ENCODE results near the gene FBXO40.

FBXO40 gene

GRCh38 chr3:121637922-121638321 lies 44.7 kb downstream of the FBXO40 start:
- Mint-ChIP-seq H3K36me3 (peaks cover 78% of the 10 kb centered on the region), H3K4me1 (no peaks in the 10 kb centered on the region), H3K9me3 (no peaks in the 10 kb centered on the region), H3K4me3 (no peak overlapping the region), H3K27me3 (no peaks in the 10 kb centered on the region), H3K27ac (peak overlapping the region; percentile 33)
- DNase-seq: no peak
- CTCF ChIA-PET: no interaction called here

- no peak for DNase-seq
- Mint-ChIP-seq H3K27me3 (no peaks in the 10 kb centered on the region), H3K9me3 (no peaks in the 10 kb centered on the region), H3K4me3 (no peak overlapping the region), H3K36me3 (peaks cover 77% of the 10 kb centered on the region), H3K27ac (no peak overlapping the region), H3K4me1 (no peaks in the 10 kb centered on the region)
- CTCF ChIA-PET: no interaction called here
Observed at GRCh38 chr3:121641127-121641526, 47.9 kb downstream of the FBXO40 start.

- CTCF ChIA-PET: no interaction called here
- no peaks in the 10 kb centered on the region for H3K27me3 Mint-ChIP-seq
- DNase-seq: no peak
- H3K9me3 Mint-ChIP-seq: no peaks in the 10 kb centered on the region
- peaks cover 68% of the 10 kb centered on the region for H3K36me3 Mint-ChIP-seq
- H3K27ac Mint-ChIP-seq: no peak overlapping the region
- no peaks in the 10 kb centered on the region for H3K4me1 Mint-ChIP-seq
- no peak overlapping the region for H3K4me3 Mint-ChIP-seq
Observed at GRCh38 chr3:121642601-121643314, 49.6 kb downstream of the FBXO40 start.

DNA sequence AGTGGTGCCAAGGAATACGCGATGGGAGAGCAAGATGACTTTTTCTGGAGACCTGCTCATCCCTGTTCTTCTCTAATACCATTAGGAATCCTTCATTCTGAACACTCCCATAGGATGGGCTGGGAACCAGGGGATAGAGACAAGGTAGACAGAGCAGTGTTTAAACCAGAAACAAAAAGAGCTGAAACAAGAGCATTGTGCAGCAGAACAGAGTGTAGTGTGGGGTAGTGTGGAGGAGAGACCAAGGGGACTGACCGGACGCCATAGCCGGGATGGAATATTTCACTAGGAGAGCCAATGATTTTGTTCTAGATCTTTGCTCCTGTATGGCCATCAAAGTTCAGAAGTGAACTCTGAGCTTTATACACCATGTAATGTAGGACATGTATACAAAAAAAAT lies 51.9 kb downstream of the FBXO40 start:
- Mint-ChIP-seq H3K4me3 (no peak overlapping the region), H3K36me3 (peaks cover 67% of the 10 kb centered on the region), H3K4me1 (peaks cover 4% of the 10 kb centered on the region), H3K27ac (no peak overlapping the region), H3K27me3 (no peaks in the 10 kb centered on the region), H3K9me3 (no peaks in the 10 kb centered on the region)
- DNase-seq: no peak
- CTCF ChIA-PET: no interaction called here

GRCh38 chr3:121648219-121648958 lies 55.2 kb downstream of the FBXO40 start:
- Mint-ChIP-seq H3K4me3 (no peak overlapping the region), H3K27ac (no peak overlapping the region), H3K27me3 (no peaks in the 10 kb centered on the region), H3K9me3 (no peaks in the 10 kb centered on the region), H3K36me3 (peaks cover 69% of the 10 kb centered on the region), H3K4me1 (peaks cover 27% of the 10 kb centered on the region)
- no peak for DNase-seq
- CTCF ChIA-PET: no interaction called here

- DNase-seq: no peak
- CTCF ChIA-PET: no interaction called here
- no peaks in the 10 kb centered on the region for H3K27me3 Mint-ChIP-seq
- H3K27ac Mint-ChIP-seq: no peak overlapping the region
- H3K36me3 Mint-ChIP-seq: peaks cover 66% of the 10 kb centered on the region
- peaks cover 40% of the 10 kb centered on the region for H3K4me1 Mint-ChIP-seq
- no peaks in the 10 kb centered on the region for H3K9me3 Mint-ChIP-seq
- no peak overlapping the region for H3K4me3 Mint-ChIP-seq
Observed at GRCh38 chr3:121649645-121650044, 56.5 kb downstream of the FBXO40 start.

GRCh38 chr3:121651684-121652083 lies 58.5 kb downstream of the FBXO40 start:
- CTCF ChIA-PET: no interaction called here
- H3K9me3 Mint-ChIP-seq: no peaks in the 10 kb centered on the region
- H3K27ac Mint-ChIP-seq: no peak overlapping the region
- H3K36me3 Mint-ChIP-seq: peaks cover 69% of the 10 kb centered on the region
- H3K4me3 Mint-ChIP-seq: no peak overlapping the region
- no peaks in the 10 kb centered on the region for H3K27me3 Mint-ChIP-seq
- no peak for DNase-seq
- peaks cover 54% of the 10 kb centered on the region for H3K4me1 Mint-ChIP-seq

GRCh38 chr3:121654493-121655385 lies 61.6 kb downstream of the FBXO40 start:
- Mint-ChIP-seq H3K27me3 (no peaks in the 10 kb centered on the region), H3K9me3 (no peaks in the 10 kb centered on the region), H3K27ac (peak overlapping the region; percentile 87), H3K36me3 (peaks cover 79% of the 10 kb centered on the region), H3K4me1 (peaks cover 80% of the 10 kb centered on the region), H3K4me3 (peak overlapping the region; percentile 22)
- CTCF ChIA-PET: interaction anchor here (0.6 kb wide), 1 partner anchor 115 kb away, joined by 3 read pairs; no protein-coding TSS in a partner anchor
- DNase-seq: no peak

- peak overlapping the region; percentile 99 for H3K27ac Mint-ChIP-seq
- peaks cover 62% of the 10 kb centered on the region for H3K4me1 Mint-ChIP-seq
- CTCF ChIA-PET: no interaction called here
- no peaks in the 10 kb centered on the region for H3K9me3 Mint-ChIP-seq
- no peaks in the 10 kb centered on the region for H3K27me3 Mint-ChIP-seq
- H3K4me3 Mint-ChIP-seq: peak overlapping the region; percentile 89
- peaks cover 70% of the 10 kb centered on the region for H3K36me3 Mint-ChIP-seq
- no peak for DNase-seq
Observed at GRCh38 chr3:121658716-121659435, 65.7 kb downstream of the FBXO40 start.

- peaks cover 65% of the 10 kb centered on the region for H3K36me3 Mint-ChIP-seq
Observed at GRCh38 chr3:121659586-121659985, 66.4 kb downstream of the FBXO40 start.

DNA sequence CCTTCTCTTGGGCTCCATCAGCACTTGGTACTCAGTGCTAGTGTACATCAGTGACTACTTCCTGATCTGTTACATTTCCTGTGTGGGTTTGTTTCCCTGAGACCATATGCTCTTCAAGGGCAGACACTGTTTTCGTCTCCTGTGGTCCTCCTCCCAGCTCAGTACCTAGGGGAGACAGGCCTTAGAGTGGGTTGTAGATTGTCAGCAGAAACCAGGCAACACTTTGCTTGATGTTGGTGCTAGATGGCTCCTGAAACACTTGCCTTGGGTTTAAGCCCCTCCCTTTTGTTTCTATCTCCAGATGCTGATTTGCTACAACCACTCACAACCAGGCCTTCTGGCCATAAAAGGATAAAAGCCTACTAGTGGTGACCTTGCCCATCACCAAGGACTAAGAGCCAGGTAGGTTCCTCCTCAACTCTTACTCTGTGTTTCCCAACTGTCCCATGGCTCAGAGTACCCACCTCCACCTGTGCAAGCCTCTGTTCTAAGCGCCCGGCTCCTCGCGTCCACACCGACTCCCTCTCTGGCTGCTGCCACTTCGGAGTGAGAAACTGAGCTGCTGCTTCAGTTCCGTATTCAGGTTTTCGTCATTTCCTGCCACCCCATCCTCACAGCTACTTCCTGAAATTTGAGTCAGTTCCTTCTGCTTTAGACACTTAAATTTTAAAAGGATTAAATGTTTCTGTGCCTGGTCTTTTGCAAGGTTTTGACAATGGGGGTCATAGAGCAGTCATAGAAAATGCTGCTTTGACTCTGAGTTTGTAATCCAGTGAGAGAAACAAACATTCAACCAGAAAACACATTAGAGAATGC lies 67.4 kb downstream of the FBXO40 start, which contains the start of gene HCLS1:
Gene HCLS1 (minus strand): TSS at position 548 of the 816 bp plus-strand sequence. CDS start 2,556 bp downstream, outside the sequence.
- Mint-ChIP-seq H3K27me3 (no peaks in the 10 kb centered on the region), H3K4me1 (peaks cover 49% of the 10 kb centered on the region), H3K9me3 (no peaks in the 10 kb centered on the region), H3K27ac (peak within 1 kb of the TSS; percentile 99), H3K4me3 (peak within 1 kb of the TSS; percentile 89), H3K36me3 (peaks cover 68% of the 10 kb centered on the region)
- CTCF ChIA-PET: interaction anchor here (1.7 kb wide), 1 partner anchor 31 kb away, joined by 4 read pairs; no protein-coding TSS in a partner anchor
- DNase-seq: peak; percentile 82

More at GRCh38 chr3:121659586-121659985, 66.4 kb downstream of the FBXO40 start:
- CTCF ChIA-PET: interaction anchor here (1.7 kb wide), 1 partner anchor 32 kb away, joined by 4 read pairs; no protein-coding TSS in a partner anchor
- Mint-ChIP-seq H3K4me3 (peak overlapping the region; percentile 89), H3K27ac (peak overlapping the region; percentile 99), H3K27me3 (no peaks in the 10 kb centered on the region), H3K9me3 (no peaks in the 10 kb centered on the region), H3K4me1 (peaks cover 55% of the 10 kb centered on the region)
- DNase-seq: no peak

GRCh38 chr3:121661376-121661775 lies 68.2 kb downstream of the FBXO40 start:
- DNase-seq: no peak
- Mint-ChIP-seq H3K27me3 (no peaks in the 10 kb centered on the region), H3K4me3 (peak overlapping the region; percentile 89), H3K36me3 (peaks cover 70% of the 10 kb centered on the region), H3K27ac (peak overlapping the region; percentile 99), H3K4me1 (peaks cover 43% of the 10 kb centered on the region), H3K9me3 (no peaks in the 10 kb centered on the region)
- CTCF ChIA-PET: interaction anchor here (1.7 kb wide), 1 partner anchor 30 kb away, joined by 4 read pairs; no protein-coding TSS in a partner anchor

GRCh38 chr3:121662742-121663141 lies 69.6 kb downstream of the FBXO40 start:
- Mint-ChIP-seq H3K4me3 (no peak overlapping the region), H3K4me1 (peaks cover 30% of the 10 kb centered on the region)

More at GRCh38 chr3:121662742-121663141, 69.6 kb downstream of the FBXO40 start:
- peaks cover 70% of the 10 kb centered on the region for H3K36me3 Mint-ChIP-seq
- no peak for DNase-seq
- H3K27ac Mint-ChIP-seq: no peak overlapping the region
- H3K27me3 Mint-ChIP-seq: no peaks in the 10 kb centered on the region
- no peaks in the 10 kb centered on the region for H3K9me3 Mint-ChIP-seq
- CTCF ChIA-PET: interaction anchor here (0.8 kb wide), 1 partner anchor 34 kb away, joined by 3 read pairs; no protein-coding TSS in a partner anchor
